HepG2 (cell line): ENCODE measurements around the gene ANKS1A. TPM values are rescaled to one million over a fixed set of nuclear protein-coding genes. Genes with fewer than 3 reads are reported as not detected.

Source experiments
- ZNF749 ChIP-seq: sonication (generic); formaldehyde crosslinking; IDR thresholded peaks from 2 replicates; pipeline ENCODE4 v1.8.0; 2022; ENCODE audit warnings: mild to moderate bottlenecking, missing genetic modification reagents, moderate library complexity, borderline replicate concordance
- polyA plus RNA-seq, 8 experiments: library from polyadenylated mRNA; depleted of rRNA in 3 of 8; stranded (reverse) in 7 of 8; unstranded in 1 of 8; fragments of >200 nt; fragmentation: Illumina TruSeq in 4 of 8; extraction: Trizol in 4 of 8; gene quantifications; 2 replicates each; pipeline versions ENCODE4 v1.2.1 to v1.2.3, GENCODE V29; 2011 to 2016; ENCODE audit warnings: low read depth in 4 of 8, missing spikeins in 1 of 8, mixed read lengths in 1 of 8; ENCODE audit not compliant: insufficient read depth in 1 of 8
- total RNA-seq, 5 experiments: library from RNA; depleted of rRNA; stranded (reverse); fragments of >200 nt; fragmentation: Illumina TruSeq; extraction: Trizol; gene quantifications; 2 replicates each; pipeline ENCODE4 v1.2.3, GENCODE V29; 2016; ENCODE audit warnings: low read depth in 1 of 5
- TF ChIP-seq, protein P1 (sequence below), 2 experiments: fragments of 450-650 bp in 1 of 2; sonication (generic) in 1 of 2; formaldehyde crosslinking in 1 of 2; IDR thresholded peaks; 2 replicates each; pipeline versions ENCODE4 v1.6.1 to v1.8.0; 2016 to 2022; ENCODE audit warnings: antibody characterized with exemption in 1 of 2, mild to moderate bottlenecking in 1 of 2, missing genetic modification reagents in 1 of 2
- TF ChIP-seq, protein P2 (sequence below): sonication (generic); formaldehyde crosslinking; conservative IDR thresholded peaks from 2 replicates; pipeline ENCODE4 v1.4.0; 2020; ENCODE audit warnings: missing genetic modification reagents

The ANKS1A gene
- total and polyA plus RNA-seq, 2 of the 13 experiments (the other 11 are each of a cell fraction or from before 2014, with no cell fraction given): 7.2 to 15.1 TPM

DNA sequence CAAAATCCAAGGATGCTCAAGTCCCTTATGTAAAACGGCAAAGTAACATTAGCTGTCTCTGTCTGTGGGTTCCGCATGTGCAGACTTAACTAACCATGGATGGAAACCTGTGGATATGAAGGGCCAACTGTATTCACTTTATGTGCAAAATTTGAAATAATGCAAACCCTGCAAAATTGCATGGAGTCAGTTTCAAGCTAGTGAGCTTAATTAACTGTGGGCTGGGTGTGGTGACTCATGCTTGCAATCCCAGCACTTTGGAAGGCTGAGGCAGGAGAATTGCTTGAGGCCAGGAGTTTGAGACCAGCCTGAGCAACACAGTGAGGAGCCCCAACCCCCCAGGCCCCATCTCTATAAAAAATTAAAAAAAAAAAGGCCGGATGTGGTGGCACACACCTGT, 81.4 kb downstream of the ANKS1A start (continued):
- TF ChIP-seq, protein P1, sequence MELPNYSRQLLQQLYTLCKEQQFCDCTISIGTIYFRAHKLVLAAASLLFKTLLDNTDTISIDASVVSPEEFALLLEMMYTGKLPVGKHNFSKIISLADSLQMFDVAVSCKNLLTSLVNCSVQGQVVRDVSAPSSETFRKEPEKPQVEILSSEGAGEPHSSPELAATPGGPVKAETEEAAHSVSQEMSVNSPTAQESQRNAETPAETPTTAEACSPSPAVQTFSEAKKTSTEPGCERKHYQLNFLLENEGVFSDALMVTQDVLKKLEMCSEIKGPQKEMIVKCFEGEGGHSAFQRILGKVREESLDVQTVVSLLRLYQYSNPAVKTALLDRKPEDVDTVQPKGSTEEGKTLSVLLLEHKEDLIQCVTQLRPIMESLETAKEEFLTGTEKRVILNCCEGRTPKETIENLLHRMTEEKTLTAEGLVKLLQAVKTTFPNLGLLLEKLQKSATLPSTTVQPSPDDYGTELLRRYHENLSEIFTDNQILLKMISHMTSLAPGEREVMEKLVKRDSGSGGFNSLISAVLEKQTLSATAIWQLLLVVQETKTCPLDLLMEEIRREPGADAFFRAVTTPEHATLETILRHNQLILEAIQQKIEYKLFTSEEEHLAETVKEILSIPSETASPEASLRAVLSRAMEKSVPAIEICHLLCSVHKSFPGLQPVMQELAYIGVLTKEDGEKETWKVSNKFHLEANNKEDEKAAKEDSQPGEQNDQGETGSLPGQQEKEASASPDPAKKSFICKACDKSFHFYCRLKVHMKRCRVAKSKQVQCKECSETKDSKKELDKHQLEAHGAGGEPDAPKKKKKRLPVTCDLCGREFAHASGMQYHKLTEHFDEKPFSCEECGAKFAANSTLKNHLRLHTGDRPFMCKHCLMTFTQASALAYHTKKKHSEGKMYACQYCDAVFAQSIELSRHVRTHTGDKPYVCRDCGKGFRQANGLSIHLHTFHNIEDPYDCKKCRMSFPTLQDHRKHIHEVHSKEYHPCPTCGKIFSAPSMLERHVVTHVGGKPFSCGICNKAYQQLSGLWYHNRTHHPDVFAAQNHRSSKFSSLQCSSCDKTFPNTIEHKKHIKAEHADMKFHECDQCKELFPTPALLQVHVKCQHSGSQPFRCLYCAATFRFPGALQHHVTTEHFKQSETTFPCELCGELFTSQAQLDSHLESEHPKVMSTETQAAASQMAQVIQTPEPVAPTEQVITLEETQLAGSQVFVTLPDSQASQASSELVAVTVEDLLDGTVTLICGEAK (IDR thresholded peaks at IDR 0.05): no peak
- TF ChIP-seq, protein P1 (CRISPR knock-in tag; IDR thresholded peaks at IDR 0.05): no peak
- TF ChIP-seq ZNF749 (CRISPR knock-in tag): no peak
- TF ChIP-seq, protein P2, sequence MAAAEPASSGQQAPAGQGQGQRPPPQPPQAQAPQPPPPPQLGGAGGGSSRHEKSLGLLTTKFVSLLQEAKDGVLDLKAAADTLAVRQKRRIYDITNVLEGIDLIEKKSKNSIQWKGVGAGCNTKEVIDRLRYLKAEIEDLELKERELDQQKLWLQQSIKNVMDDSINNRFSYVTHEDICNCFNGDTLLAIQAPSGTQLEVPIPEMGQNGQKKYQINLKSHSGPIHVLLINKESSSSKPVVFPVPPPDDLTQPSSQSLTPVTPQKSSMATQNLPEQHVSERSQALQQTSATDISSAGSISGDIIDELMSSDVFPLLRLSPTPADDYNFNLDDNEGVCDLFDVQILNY (CRISPR knock-in tag): no peak
- TF ChIP-seq, all 625 proteins: peak for 2
